Esophagus squamous epithelium (tissue), 4 donors: ENCODE results near the gene CDC42BPA.

Experiments used
- CTCF ChIP-seq, 6 experiments: fragments of 450-650 bp in 4 of 6; fragments of 200-600 bp in 2 of 6; sonication (generic) in 2 of 6; IDR thresholded peaks; one replicate each; pipeline ENCODE4 v1.5.1; 2016 to 2019; ENCODE audit warnings: antibody characterized with exemption in 6 of 6, mild to moderate bottlenecking in 4 of 6, moderate library complexity in 4 of 6
- POLR2A ChIP-seq, 4 donors: fragments of 450-650 bp; IDR thresholded peaks; one replicate each; pipeline ENCODE4 v1.6.1; 2017; ENCODE audit warnings: antibody characterized with exemption in 4 of 4, mild to moderate bottlenecking in 4 of 4, moderate library complexity in 3 of 4

- TF ChIP-seq CTCF (IDR thresholded peaks at IDR 0.05) (no peak), POLR2A (IDR thresholded peaks at IDR 0.05) (no peak)
Observed at GRCh38 chr1:226964611-226965486, 353.4 kb downstream of the CDC42BPA start.
